ENCODE measurements around the gene APOB.

GRCh38 chr2:21005111-21005699 lies 38.7 kb downstream of the APOB start:
- TF ChIP-seq CTCF (conservative IDR thresholded peaks at IDR 0.05 in 1 of 2, IDR thresholded peaks at IDR 0.05 in 1 of 2; ENCODE audit: extremely low read depth in 1 of 2, insufficient read depth in 1 of 2, low read depth in 1 of 2, low read length in 2 of 2) (no peak), EZH2 (IDR thresholded peaks at IDR 0.05; ENCODE audit: borderline replicate concordance, low read length) (no peak)
